ENCODE results near the gene MYT1. TPM values are rescaled to one million over a fixed set of nuclear protein-coding genes. Genes with fewer than 3 reads are reported as not detected.

MYT1 gene
- total RNA-seq, 1 experiment from 2014 or later, result not detected

GRCh38 chr20:64236137-64237088 lies 72.2 kb downstream of the MYT1 start:
- TF ChIP-seq CTCF (IDR thresholded peaks at IDR 0.05; ENCODE audit: unreplicated experiment), result no peak
- ChIA-PET POLR2A (interaction anchor here (1.7 kb wide), 1 partner anchor 19 kb away, joined by 4 read pairs; the partner anchor contains the start of gene PCMTD2), CTCF (interaction anchor here (0.6 kb wide), 1 partner anchor 167 kb away, joined by 3 read pairs; no protein-coding TSS in a partner anchor)
- Mint-ChIP-seq H3K4me1 (ENCODE audit: insufficient read depth, unreplicated experiment) (no peaks in the 10 kb centered on the region), H3K27ac (ENCODE audit: low read depth, unreplicated experiment) (no peak overlapping the region), H3K36me3 (ENCODE audit: insufficient read depth, unreplicated experiment) (no peaks in the 10 kb centered on the region), H3K27me3 (ENCODE audit: insufficient read depth, unreplicated experiment) (peaks cover 11% of the 10 kb centered on the region), H3K9me3 (ENCODE audit: unreplicated experiment) (no peaks in the 10 kb centered on the region), H3K4me3 (ENCODE audit: unreplicated experiment) (no peak overlapping the region)
- intact Hi-C loops (cut with micrococcal nuclease), result no loop called here
- no peak for DNase-seq (ENCODE audit: unreplicated experiment)
- no TSS peak for BruUV-seq (replicated peaks)

- ChIA-PET CTCF (no interaction called here), POLR2A (interaction anchor here (1.7 kb wide), 1 partner anchor 18 kb away, joined by 4 read pairs; the partner anchor contains the start of gene PCMTD2)
- no peaks in the 10 kb centered on the region for H3K36me3 Mint-ChIP-seq (ENCODE audit: insufficient read depth, unreplicated experiment)
- H3K27me3 Mint-ChIP-seq (ENCODE audit: insufficient read depth, unreplicated experiment), result peaks cover 17% of the 10 kb centered on the region
- no peak overlapping the region for H3K27ac Mint-ChIP-seq (ENCODE audit: low read depth, unreplicated experiment)
- no peaks in the 10 kb centered on the region for H3K9me3 Mint-ChIP-seq (ENCODE audit: unreplicated experiment)
- no TSS peak for BruUV-seq (replicated peaks)
- intact Hi-C loops (cut with micrococcal nuclease), result no loop called here
- no peak for DNase-seq (ENCODE audit: unreplicated experiment)
- no peak for TF ChIP-seq CTCF (IDR thresholded peaks at IDR 0.05; ENCODE audit: unreplicated experiment)
- no peaks in the 10 kb centered on the region for H3K4me1 Mint-ChIP-seq (ENCODE audit: insufficient read depth, unreplicated experiment)
- H3K4me3 Mint-ChIP-seq (ENCODE audit: unreplicated experiment), result no peak overlapping the region
Measured at GRCh38 chr20:64237316-64237715, 73.1 kb downstream of the MYT1 start.

GRCh38 chr20:64238115-64238825 lies 74.0 kb downstream of the MYT1 start:
- no peak overlapping the region for H3K27ac Mint-ChIP-seq (ENCODE audit: low read depth, unreplicated experiment)
- H3K4me1 Mint-ChIP-seq (ENCODE audit: insufficient read depth, unreplicated experiment), result no peaks in the 10 kb centered on the region
- H3K27me3 Mint-ChIP-seq (ENCODE audit: insufficient read depth, unreplicated experiment), result peaks cover 27% of the 10 kb centered on the region
- H3K9me3 Mint-ChIP-seq (ENCODE audit: unreplicated experiment), result no peaks in the 10 kb centered on the region
- H3K36me3 Mint-ChIP-seq (ENCODE audit: insufficient read depth, unreplicated experiment), result no peaks in the 10 kb centered on the region
- ChIA-PET CTCF (interaction anchor here (0.6 kb wide), 1 partner anchor 12 kb away, joined by 3 read pairs; no protein-coding TSS in a partner anchor), POLR2A (interaction anchor here (0.7 to 1.8 kb wide), 2 partner anchors 17 to 452 kb away, joined by 3 to 8 read pairs; partner anchors contain the start of gene PCMTD2)
- no peak overlapping the region for H3K4me3 Mint-ChIP-seq (ENCODE audit: unreplicated experiment)
- intact Hi-C loops (cut with micrococcal nuclease), result no loop called here
- BruUV-seq (replicated peaks), result no TSS peak
- DNase-seq (ENCODE audit: unreplicated experiment), result no peak
- TF ChIP-seq CTCF (IDR thresholded peaks at IDR 0.05; ENCODE audit: unreplicated experiment), result no peak

GRCh38 chr20:64238851-64239387 lies 74.7 kb downstream of the MYT1 start:
- CTCF ChIA-PET, result no interaction called here
- intact Hi-C loops (cut with micrococcal nuclease), result no loop called here
- H3K36me3 Mint-ChIP-seq (ENCODE audit: insufficient read depth, unreplicated experiment), result no peaks in the 10 kb centered on the region
- peaks cover 33% of the 10 kb centered on the region for H3K27me3 Mint-ChIP-seq (ENCODE audit: insufficient read depth, unreplicated experiment)
- no peaks in the 10 kb centered on the region for H3K4me1 Mint-ChIP-seq (ENCODE audit: insufficient read depth, unreplicated experiment)
- POLR2A ChIA-PET, result interaction anchor here (0.7 to 1.8 kb wide), 2 partner anchors 17 to 453 kb away, joined by 3 to 8 read pairs; partner anchors contain the start of gene PCMTD2
- no peak for DNase-seq (ENCODE audit: unreplicated experiment)
- no peak for TF ChIP-seq CTCF (IDR thresholded peaks at IDR 0.05; ENCODE audit: unreplicated experiment)
- no TSS peak for BruUV-seq (replicated peaks)
- H3K9me3 Mint-ChIP-seq (ENCODE audit: unreplicated experiment), result no peaks in the 10 kb centered on the region
- H3K4me3 Mint-ChIP-seq (ENCODE audit: unreplicated experiment), result no peak overlapping the region
- H3K27ac Mint-ChIP-seq (ENCODE audit: low read depth, unreplicated experiment), result no peak overlapping the region

All from MCF 10A (cell line).